Measurements from ENCODE around the gene RHEBL1.

Gene RHEBL1

DNA sequence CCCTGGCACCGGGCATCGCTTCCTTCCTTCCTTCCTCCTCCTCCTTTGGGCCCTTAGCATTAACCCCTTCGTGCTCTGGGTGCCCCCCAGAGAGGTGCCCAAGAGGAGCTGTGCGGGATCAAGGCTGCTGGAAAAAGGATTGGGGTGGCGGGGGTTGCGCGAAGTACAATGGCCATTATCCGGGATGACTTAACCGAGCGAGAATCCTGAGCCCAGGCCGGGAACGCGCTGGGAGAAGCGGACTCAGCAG is 22.0 kb upstream of the RHEBL1 start:
- no peak overlapping the region for H2BK15ac ChIP-seq (replicated peaks; ENCODE audit: low read depth)
- H3K4me2 ChIP-seq (ENCODE audit: low read length): no peak overlapping the region
- no CpG with 5 or more reads among the region's 14 CpGs for WGBS (ENCODE audit: extremely low coverage, insufficient coverage, low lambda C conversion rate)
- no peak overlapping the region for H3K27ac ChIP-seq (ENCODE audit: low read depth, low read length)
- no peak overlapping the region for H3K56ac ChIP-seq (ENCODE audit: low read length)
- H2BK5ac ChIP-seq (ENCODE audit: low read length): no peak overlapping the region
- no peak overlapping the region for H4K5ac ChIP-seq (ENCODE audit: low read length)
- peaks cover 3% of the 10 kb centered on the region for H3K4me1 ChIP-seq (ENCODE audit: control insufficient read depth, low read depth, low read length)
- no peak for DNase-seq
- peaks cover 63% of the 10 kb centered on the region for H3K27me3 ChIP-seq (ENCODE audit: insufficient read depth, low read length, poor library complexity)
- H3K23ac ChIP-seq (ENCODE audit: low read length): no peak overlapping the region
- H3K4ac ChIP-seq (ENCODE audit: low read depth, low read length): no peak overlapping the region
- H3K79me2 ChIP-seq (ENCODE audit: control insufficient read depth, insufficient read depth, low read length): no peaks in the 10 kb centered on the region
- H3K36me3 ChIP-seq (ENCODE audit: control insufficient read depth, insufficient read depth, low read length): no peaks in the 10 kb centered on the region
- no peak overlapping the region for H3K18ac ChIP-seq (ENCODE audit: low read length)
- no peak overlapping the region for H3K9ac ChIP-seq (ENCODE audit: low read length)
- no peaks in the 10 kb centered on the region for H3K79me1 ChIP-seq (ENCODE audit: low read length)
- no peak overlapping the region for H4K8ac ChIP-seq (ENCODE audit: low read depth, low read length)
- H2AK5ac ChIP-seq (ENCODE audit: low read length): no peak overlapping the region
- H2BK120ac ChIP-seq (ENCODE audit: low read depth, low read length): no peak overlapping the region
- no peak overlapping the region for H3K4me3 ChIP-seq (ENCODE audit: low read length)

DNA sequence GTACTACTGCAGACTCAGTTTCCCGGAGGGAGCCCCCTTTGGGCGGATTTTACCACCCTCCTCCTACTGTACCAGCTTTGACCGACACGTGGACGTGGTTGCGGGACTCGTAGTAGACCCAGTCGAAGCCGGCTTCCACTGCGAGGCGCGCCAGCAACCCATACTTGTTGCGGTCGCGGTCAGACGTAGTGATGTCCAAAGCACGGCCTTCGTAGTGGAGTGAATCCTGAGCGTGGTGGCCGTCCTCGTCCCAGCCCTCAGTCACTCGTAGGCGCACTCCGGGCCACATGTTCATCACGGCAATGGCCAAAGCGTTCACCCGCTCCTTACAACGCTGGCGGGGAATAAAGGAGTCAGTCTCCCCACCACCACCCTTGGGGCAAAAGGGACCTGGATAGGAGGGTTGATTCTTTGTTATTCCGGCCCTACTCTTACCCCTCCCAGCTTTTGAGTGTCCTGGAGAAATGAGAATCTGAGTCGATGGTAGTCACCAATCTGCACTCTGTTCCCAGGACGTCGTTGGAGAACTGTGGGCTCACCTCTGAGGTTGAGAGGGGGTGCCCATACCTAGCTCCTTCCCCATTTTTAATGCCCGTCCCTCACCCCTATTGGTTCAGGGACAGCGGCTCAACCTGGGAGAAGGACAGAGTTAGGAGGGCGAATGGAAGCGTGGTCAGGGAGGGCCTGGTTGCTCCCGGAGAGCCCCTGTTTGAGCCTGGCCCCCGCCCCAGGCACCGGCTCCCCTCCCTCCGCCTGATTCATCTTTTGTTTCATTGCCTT is 21.5 kb upstream of the RHEBL1 start:
- Histone ChIP-seq H4K8ac (ENCODE audit: low read depth, low read length) (no peak overlapping the region), H4K5ac (ENCODE audit: low read length) (no peak overlapping the region), H2BK5ac (ENCODE audit: low read length) (no peak overlapping the region), H3K4ac (ENCODE audit: low read depth, low read length) (no peak overlapping the region), H3K4me1 (ENCODE audit: control insufficient read depth, low read depth, low read length) (peaks cover 3% of the 10 kb centered on the region), H2BK15ac (replicated peaks; ENCODE audit: low read depth) (no peak overlapping the region), H3K4me3 (ENCODE audit: low read length) (no peak overlapping the region), H3K18ac (ENCODE audit: low read length) (no peak overlapping the region), H3K79me2 (ENCODE audit: control insufficient read depth, insufficient read depth, low read length) (no peaks in the 10 kb centered on the region), H3K27me3 (ENCODE audit: insufficient read depth, low read length, poor library complexity) (peaks cover 65% of the 10 kb centered on the region), H3K79me1 (ENCODE audit: low read length) (no peaks in the 10 kb centered on the region), H3K56ac (ENCODE audit: low read length) (no peak overlapping the region), H3K27ac (ENCODE audit: low read depth, low read length) (no peak overlapping the region), H2AK5ac (ENCODE audit: low read length) (no peak overlapping the region), H3K9ac (ENCODE audit: low read length) (no peak overlapping the region), H3K36me3 (ENCODE audit: control insufficient read depth, insufficient read depth, low read length) (no peaks in the 10 kb centered on the region), H3K4me2 (ENCODE audit: low read length) (no peak overlapping the region), H3K23ac (ENCODE audit: low read length) (no peak overlapping the region), H2BK120ac (ENCODE audit: low read depth, low read length) (no peak overlapping the region)
- DNase-seq: no peak
- WGBS (ENCODE audit: extremely low coverage, insufficient coverage, low lambda C conversion rate): no CpG with 5 or more reads among the region's 41 CpGs

- Histone ChIP-seq H3K23ac (ENCODE audit: low read length) (peak overlapping the region; percentile 29), H3K9ac (ENCODE audit: low read length) (no peak overlapping the region), H3K4ac (ENCODE audit: low read depth, low read length) (no peak overlapping the region), H4K5ac (ENCODE audit: low read length) (no peak overlapping the region), H3K18ac (ENCODE audit: low read length) (no peak overlapping the region), H3K4me2 (ENCODE audit: low read length) (no peak overlapping the region), H3K36me3 (ENCODE audit: control insufficient read depth, insufficient read depth, low read length) (no peaks in the 10 kb centered on the region), H3K27me3 (ENCODE audit: insufficient read depth, low read length, poor library complexity) (peaks cover 63% of the 10 kb centered on the region), H3K27ac (ENCODE audit: low read depth, low read length) (no peak overlapping the region), H3K4me3 (ENCODE audit: low read length) (no peak overlapping the region), H3K79me2 (ENCODE audit: control insufficient read depth, insufficient read depth, low read length) (no peaks in the 10 kb centered on the region), H3K4me1 (ENCODE audit: control insufficient read depth, low read depth, low read length) (peaks cover 3% of the 10 kb centered on the region), H3K56ac (ENCODE audit: low read length) (no peak overlapping the region), H2AK5ac (ENCODE audit: low read length) (no peak overlapping the region), H2BK5ac (ENCODE audit: low read length) (no peak overlapping the region), H3K79me1 (ENCODE audit: low read length) (no peaks in the 10 kb centered on the region), H4K8ac (ENCODE audit: low read depth, low read length) (no peak overlapping the region), H2BK120ac (ENCODE audit: low read depth, low read length) (no peak overlapping the region), H2BK15ac (replicated peaks; ENCODE audit: low read depth) (no peak overlapping the region)
- no peak for DNase-seq
- no CpG with 5 or more reads among the region's 88 CpGs for WGBS (ENCODE audit: extremely low coverage, insufficient coverage, low lambda C conversion rate)
Measured at GRCh38 chr12:49089821-49090773, 20.3 kb upstream of the RHEBL1 start.

GRCh38 chr12:49088932-49089330 is 19.2 kb upstream of the RHEBL1 start:
- Histone ChIP-seq H3K23ac (ENCODE audit: low read length) (no peak overlapping the region), H3K4me2 (ENCODE audit: low read length) (no peak overlapping the region), H2BK5ac (ENCODE audit: low read length) (no peak overlapping the region), H3K56ac (ENCODE audit: low read length) (no peak overlapping the region), H3K9ac (ENCODE audit: low read length) (no peak overlapping the region), H3K79me1 (ENCODE audit: low read length) (no peaks in the 10 kb centered on the region), H3K27me3 (ENCODE audit: insufficient read depth, low read length, poor library complexity) (peaks cover 55% of the 10 kb centered on the region), H4K5ac (ENCODE audit: low read length) (no peak overlapping the region), H4K8ac (ENCODE audit: low read depth, low read length) (no peak overlapping the region), H2BK120ac (ENCODE audit: low read depth, low read length) (no peak overlapping the region), H3K4me3 (ENCODE audit: low read length) (no peak overlapping the region), H3K79me2 (ENCODE audit: control insufficient read depth, insufficient read depth, low read length) (no peaks in the 10 kb centered on the region), H3K4me1 (ENCODE audit: control insufficient read depth, low read depth, low read length) (peaks cover 3% of the 10 kb centered on the region), H2BK15ac (replicated peaks; ENCODE audit: low read depth) (no peak overlapping the region), H2AK5ac (ENCODE audit: low read length) (no peak overlapping the region), H3K36me3 (ENCODE audit: control insufficient read depth, insufficient read depth, low read length) (no peaks in the 10 kb centered on the region), H3K18ac (ENCODE audit: low read length) (no peak overlapping the region), H3K4ac (ENCODE audit: low read depth, low read length) (no peak overlapping the region), H3K27ac (ENCODE audit: low read depth, low read length) (no peak overlapping the region)
- WGBS (ENCODE audit: extremely low coverage, insufficient coverage, low lambda C conversion rate): no CpG with 5 or more reads among the region's 6 CpGs
- no peak for DNase-seq

DNA sequence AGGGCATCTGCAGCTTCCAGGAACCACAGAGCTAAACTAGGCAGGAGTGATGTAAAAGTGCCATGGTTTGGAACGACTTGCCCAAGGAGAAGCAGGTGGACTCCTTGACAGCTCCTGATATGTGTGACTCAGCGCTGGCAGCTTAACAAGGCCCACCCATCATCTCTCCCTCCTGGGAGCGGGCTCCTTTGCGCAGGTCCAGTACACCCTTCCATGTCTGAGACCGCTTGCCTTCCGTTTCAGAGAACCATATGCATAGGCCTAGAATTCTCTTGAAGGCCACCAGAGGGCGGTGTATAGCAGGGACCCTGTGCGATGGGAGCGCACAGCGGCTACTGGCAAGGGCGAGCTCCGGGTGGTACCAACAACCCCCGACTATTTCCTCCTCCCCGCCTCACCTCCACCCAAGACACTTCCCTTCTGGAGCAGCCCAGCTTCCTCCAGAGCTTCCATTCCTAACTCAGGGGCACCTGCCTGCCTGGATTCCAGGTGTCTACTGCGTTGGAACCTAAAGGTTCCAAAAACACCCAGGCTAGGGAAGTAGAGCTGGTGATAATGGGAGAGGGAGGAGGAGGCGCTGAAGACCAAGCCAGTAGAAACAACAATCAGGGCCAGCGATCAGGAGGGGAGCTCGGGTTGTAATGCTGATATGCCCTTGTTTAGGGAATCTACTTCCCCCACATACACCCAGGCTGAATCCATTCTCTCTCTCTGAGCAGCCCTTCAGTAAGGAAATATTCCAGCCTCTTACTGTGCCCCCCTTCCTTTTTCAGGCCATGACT is 18.6 kb upstream of the RHEBL1 start:
- peaks cover 49% of the 10 kb centered on the region for H3K27me3 ChIP-seq (ENCODE audit: insufficient read depth, low read length, poor library complexity)
- no peak overlapping the region for H3K23ac ChIP-seq (ENCODE audit: low read length)
- no peaks in the 10 kb centered on the region for H3K79me2 ChIP-seq (ENCODE audit: control insufficient read depth, insufficient read depth, low read length)
- no peaks in the 10 kb centered on the region for H3K36me3 ChIP-seq (ENCODE audit: control insufficient read depth, insufficient read depth, low read length)
- H3K4me1 ChIP-seq (ENCODE audit: control insufficient read depth, low read depth, low read length): peaks cover 3% of the 10 kb centered on the region
- no peak overlapping the region for H2BK5ac ChIP-seq (ENCODE audit: low read length)
- H3K56ac ChIP-seq (ENCODE audit: low read length): peak overlapping the region; percentile 56
- no peak overlapping the region for H2BK120ac ChIP-seq (ENCODE audit: low read depth, low read length)
- peak overlapping the region; percentile 61 for H3K4me2 ChIP-seq (ENCODE audit: low read length)
- H3K27ac ChIP-seq (ENCODE audit: low read depth, low read length): no peak overlapping the region
- H3K4ac ChIP-seq (ENCODE audit: low read depth, low read length): no peak overlapping the region
- no peak overlapping the region for H2AK5ac ChIP-seq (ENCODE audit: low read length)
- H4K8ac ChIP-seq (ENCODE audit: low read depth, low read length): no peak overlapping the region
- H2BK15ac ChIP-seq (replicated peaks; ENCODE audit: low read depth): no peak overlapping the region
- no peak overlapping the region for H4K5ac ChIP-seq (ENCODE audit: low read length)
- no peak overlapping the region for H3K18ac ChIP-seq (ENCODE audit: low read length)
- no peak overlapping the region for H3K9ac ChIP-seq (ENCODE audit: low read length)
- no peak overlapping the region for H3K4me3 ChIP-seq (ENCODE audit: low read length)
- DNase-seq: peak; percentile 87
- H3K79me1 ChIP-seq (ENCODE audit: low read length): no peaks in the 10 kb centered on the region
- no CpG with 5 or more reads among the region's 18 CpGs for WGBS (ENCODE audit: extremely low coverage, insufficient coverage, low lambda C conversion rate)
